Breast epithelium (tissue), 4 donors: ENCODE measurements around the gene SHMT1. TPM values are rescaled to one million over a fixed set of nuclear protein-coding genes. Genes with fewer than 3 reads are reported as not detected.

Experiments used
- DNase-seq, 2 donors: peaks; one replicate each; pipeline ENCODE4 v3.0.0-alpha.2; 2019; ENCODE audit warnings: low spot score in 2 of 2
- H3K27ac ChIP-seq, 2 donors: fragments of 200-600 bp; sonication (generic) in 1 of 2; one replicate each; pipeline ENCODE4 v1.5.1; 2016 to 2019; ENCODE audit warnings: mild to moderate bottlenecking in 1 of 2
- H3K27me3 ChIP-seq, 2 donors: fragments of 200-600 bp; sonication (generic) in 1 of 2; one replicate each; pipeline versions ENCODE4 v1.5.1 to v1.6.0; 2017 to 2019; ENCODE audit warnings: control low read depth in 1 of 2, mild to moderate bottlenecking in 1 of 2
- H3K36me3 ChIP-seq: fragments of 200-600 bp; one replicate; pipeline ENCODE4 v1.5.1; 2019
- H3K4me1 ChIP-seq, 2 donors: fragments of 200-600 bp; sonication (generic); one replicate each; pipeline ENCODE4 v1.5.1; 2016 to 2019; ENCODE audit warnings: control low read depth in 1 of 2
- H3K4me3 ChIP-seq, 3 donors: fragments of 200-600 bp; sonication (generic); 1 replicate in 2 of 3; 2 replicates in 1 of 3; pipeline ENCODE4 v1.5.1; 2016 to 2019; ENCODE audit warnings: mild to moderate bottlenecking in 3 of 3, moderate library complexity in 2 of 3
- H3K9me3 ChIP-seq, 2 donors: fragments of 200-600 bp; sonication (generic) in 1 of 2; one replicate each; pipeline ENCODE4 v1.5.1; 2016 to 2019; ENCODE audit warnings: control low read depth in 1 of 2
- POLR2A ChIP-seq: fragments of 450-650 bp; IDR thresholded peaks from one replicate; pipeline ENCODE4 v1.6.1; 2016; ENCODE audit warnings: antibody characterized with exemption, mild to moderate bottlenecking, moderate library complexity
- POLR2AphosphoS5 ChIP-seq, 3 donors: sonication (generic); formaldehyde crosslinking; IDR thresholded peaks; one replicate each; pipeline ENCODE4 v1.6.1; 2017; ENCODE audit warnings: antibody characterized with exemption in 3 of 3
- intact Hi-C: fragments of 100-400 bp; cut with DNase I; formaldehyde crosslinking; loops from one replicate; pipeline ENCODE4 v1.15.1; 2023; ENCODE audit warnings: low total_unique reads
- total RNA-seq, 3 donors: library from RNA; depleted of rRNA; stranded (reverse); fragments of >200 nt; gene quantifications; one replicate each; pipeline ENCODE4 v1.1.0, GENCODE V29; 2016
- TF ChIP-seq, protein P1 (sequence below), 3 donors: fragments of 450-650 bp; IDR thresholded peaks; one replicate each; pipeline ENCODE4 v1.5.1; 2016 to 2017; ENCODE audit warnings: antibody characterized with exemption in 3 of 3, mild to moderate bottlenecking in 3 of 3, moderate library complexity in 3 of 3

The SHMT1 gene
- total RNA-seq, 3 donors from 2014 or later = 38.3 to 144 (median 47.1) TPM

- intact Hi-C loops = no loop called here
- DNase-seq = peak in 1 of 2 donors; percentile 40
- no peak for TF ChIP-seq POLR2A
- TF ChIP-seq POLR2AphosphoS5 (IDR thresholded peaks at IDR 0.05) = no peak
- TF ChIP-seq, protein P1, sequence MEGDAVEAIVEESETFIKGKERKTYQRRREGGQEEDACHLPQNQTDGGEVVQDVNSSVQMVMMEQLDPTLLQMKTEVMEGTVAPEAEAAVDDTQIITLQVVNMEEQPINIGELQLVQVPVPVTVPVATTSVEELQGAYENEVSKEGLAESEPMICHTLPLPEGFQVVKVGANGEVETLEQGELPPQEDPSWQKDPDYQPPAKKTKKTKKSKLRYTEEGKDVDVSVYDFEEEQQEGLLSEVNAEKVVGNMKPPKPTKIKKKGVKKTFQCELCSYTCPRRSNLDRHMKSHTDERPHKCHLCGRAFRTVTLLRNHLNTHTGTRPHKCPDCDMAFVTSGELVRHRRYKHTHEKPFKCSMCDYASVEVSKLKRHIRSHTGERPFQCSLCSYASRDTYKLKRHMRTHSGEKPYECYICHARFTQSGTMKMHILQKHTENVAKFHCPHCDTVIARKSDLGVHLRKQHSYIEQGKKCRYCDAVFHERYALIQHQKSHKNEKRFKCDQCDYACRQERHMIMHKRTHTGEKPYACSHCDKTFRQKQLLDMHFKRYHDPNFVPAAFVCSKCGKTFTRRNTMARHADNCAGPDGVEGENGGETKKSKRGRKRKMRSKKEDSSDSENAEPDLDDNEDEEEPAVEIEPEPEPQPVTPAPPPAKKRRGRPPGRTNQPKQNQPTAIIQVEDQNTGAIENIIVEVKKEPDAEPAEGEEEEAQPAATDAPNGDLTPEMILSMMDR (IDR thresholded peaks at IDR 0.05) = no peak
- Histone ChIP-seq H3K9me3 (no peaks in the 10 kb centered on the region), H3K27me3 (no peaks in the 10 kb centered on the region), H3K27ac (peak overlapping the region; percentile 72 to 90), H3K36me3 (no peaks in the 10 kb centered on the region), H3K4me1 (peaks cover 0 to 4% of the 10 kb centered on the region in 2 donors), H3K4me3 (peak overlapping the region; percentile 71 to 82 (median 82))
Observed at GRCh38 chr17:18361837-18362697, 1.3 kb downstream of the SHMT1 start.

- no peak for TF ChIP-seq POLR2A
- TF ChIP-seq, protein P1 (IDR thresholded peaks at IDR 0.05) = no peak
- TF ChIP-seq POLR2AphosphoS5 (IDR thresholded peaks at IDR 0.05) = no peak
- intact Hi-C loops = no loop called here
- Histone ChIP-seq H3K4me3 (no peak overlapping the region), H3K27ac (no peak overlapping the region), H3K27me3 (no peaks in the 10 kb centered on the region), H3K4me1 (peaks cover 0 to 4% of the 10 kb centered on the region in 2 donors), H3K36me3 (no peaks in the 10 kb centered on the region), H3K9me3 (no peaks in the 10 kb centered on the region)
- DNase-seq = no peak
Observed at GRCh38 chr17:18360518-18360917, 2.8 kb downstream of the SHMT1 start.

DNA sequence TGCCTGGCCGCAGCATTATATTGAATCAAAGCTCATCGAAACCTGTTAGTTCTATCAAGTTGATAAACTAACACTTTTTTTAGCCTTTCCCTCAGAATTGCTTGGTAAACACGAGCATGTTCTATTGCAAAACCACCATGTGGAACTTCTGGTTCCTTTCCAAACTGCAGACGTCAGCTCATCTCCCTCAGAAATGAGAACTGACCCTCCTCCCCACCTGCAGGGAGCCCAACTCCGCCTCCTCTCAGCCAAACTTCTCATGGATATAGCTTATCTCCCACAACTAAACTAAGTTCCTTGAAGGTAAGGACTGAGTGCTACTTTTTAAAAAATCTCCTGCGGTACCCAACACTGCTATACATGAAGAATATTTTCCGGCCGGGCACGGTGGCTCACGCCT lies 6.7 kb downstream of the SHMT1 start:
- no peaks in the 10 kb centered on the region for H3K27me3 ChIP-seq
- peak in 1 of 2 donors; percentile 19 for DNase-seq
- no peaks in the 10 kb centered on the region for H3K4me1 ChIP-seq
- no peak for TF ChIP-seq POLR2A
- peak in 2 of 3 donors; percentile 14 to 58 for TF ChIP-seq POLR2AphosphoS5 (IDR thresholded peaks at IDR 0.05)
- TF ChIP-seq, protein P1 (IDR thresholded peaks at IDR 0.05) = no peak
- intact Hi-C loops = no loop called here
- no peaks in the 10 kb centered on the region for H3K36me3 ChIP-seq
- H3K9me3 ChIP-seq = no peaks in the 10 kb centered on the region
- H3K27ac ChIP-seq = peak overlapping the region; percentile 64 to 80
- H3K4me3 ChIP-seq = no peak overlapping the region

- no peak overlapping the region for H3K4me3 ChIP-seq
- H3K27ac ChIP-seq = no peak overlapping the region
- intact Hi-C loops = no loop called here
- TF ChIP-seq POLR2A (no peak), POLR2AphosphoS5 (IDR thresholded peaks at IDR 0.05) (no peak)
- TF ChIP-seq, protein P1 (IDR thresholded peaks at IDR 0.05) = no peak
- no peaks in the 10 kb centered on the region for H3K36me3 ChIP-seq
- no peaks in the 10 kb centered on the region for H3K27me3 ChIP-seq
- no peak for DNase-seq
- H3K9me3 ChIP-seq = no peaks in the 10 kb centered on the region
- no peaks in the 10 kb centered on the region for H3K4me1 ChIP-seq
Observed at GRCh38 chr17:18353541-18353940, 9.8 kb downstream of the SHMT1 start.

DNA sequence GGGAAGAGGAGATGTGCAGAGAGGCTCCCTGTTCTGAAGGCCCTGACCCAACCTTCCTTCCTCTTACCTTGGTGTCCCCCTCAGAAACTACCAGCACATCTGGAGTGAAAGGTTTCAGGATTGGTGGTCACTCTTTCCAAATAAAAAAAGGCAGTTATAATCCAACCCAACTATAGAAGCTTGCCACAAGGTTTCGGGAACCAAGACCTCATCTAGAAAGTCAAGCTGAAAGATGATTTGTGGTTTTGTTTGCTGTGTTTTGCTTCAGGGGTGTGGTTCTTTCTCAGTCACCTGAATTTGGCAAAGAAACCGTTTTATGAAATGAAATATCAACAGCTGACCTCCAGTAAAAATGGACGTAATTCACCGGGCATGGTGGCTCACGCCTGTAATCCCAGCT lies 19.3 kb downstream of the SHMT1 start:
- no peak for DNase-seq
- TF ChIP-seq POLR2A (no peak), POLR2AphosphoS5 (IDR thresholded peaks at IDR 0.05) (no peak)
- TF ChIP-seq, protein P1 (IDR thresholded peaks at IDR 0.05) = no peak
- H3K4me1 ChIP-seq = no peaks in the 10 kb centered on the region
- H3K4me3 ChIP-seq = no peak overlapping the region
- no peak overlapping the region for H3K27ac ChIP-seq
- peaks cover 9% of the 10 kb centered on the region for H3K36me3 ChIP-seq
- H3K27me3 ChIP-seq = no peaks in the 10 kb centered on the region
- intact Hi-C loops = no loop called here
- no peaks in the 10 kb centered on the region for H3K9me3 ChIP-seq
